GM19240 (cell line): Measurements from ENCODE around the gene ARTN.
A peak's percentile ranks its signal among the peaks of the same experiment; 100 is the strongest.

Source experiments
- DNase-seq: peaks from one replicate; pipeline ENCODE4 v3.0.0; 2011; ENCODE audit warnings: low spot score; ENCODE audit not compliant: insufficient read length

Gene ARTN

GRCh38 chr1:43924516-43924915 is 9.1 kb upstream of the ARTN start:
- DNase-seq = no peak

DNA sequence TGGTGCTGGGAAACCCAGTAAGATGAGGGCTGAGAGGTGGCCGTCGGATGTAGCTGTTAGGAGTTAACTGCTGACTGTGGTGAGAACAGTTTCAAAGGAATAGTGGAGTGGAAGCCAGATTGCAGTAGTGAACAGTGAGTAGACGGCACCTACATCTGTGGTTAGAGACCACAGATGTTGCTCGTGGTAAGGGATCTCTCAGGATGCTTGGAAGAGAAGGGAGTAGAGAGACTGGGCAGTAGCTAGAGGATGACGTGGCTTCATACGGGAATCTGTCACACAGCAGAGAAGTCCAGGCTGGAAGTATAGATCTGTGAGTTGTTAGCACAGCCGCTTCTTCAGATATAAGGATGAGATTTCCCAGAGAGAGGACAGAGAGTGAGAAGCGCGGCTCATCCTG is 7.8 kb upstream of the ARTN start:
- DNase-seq = no peak

GRCh38 chr1:43930168-43930948 is 3.2 kb upstream of the ARTN start:
- peak; percentile 51 for DNase-seq

- DNase-seq = no peak
Observed at GRCh38 chr1:43930949-43931275, 2.7 kb upstream of the ARTN start.

- no peak for DNase-seq
Observed at GRCh38 chr1:43931711-43932660, 1.6 kb upstream of the ARTN start.

DNA sequence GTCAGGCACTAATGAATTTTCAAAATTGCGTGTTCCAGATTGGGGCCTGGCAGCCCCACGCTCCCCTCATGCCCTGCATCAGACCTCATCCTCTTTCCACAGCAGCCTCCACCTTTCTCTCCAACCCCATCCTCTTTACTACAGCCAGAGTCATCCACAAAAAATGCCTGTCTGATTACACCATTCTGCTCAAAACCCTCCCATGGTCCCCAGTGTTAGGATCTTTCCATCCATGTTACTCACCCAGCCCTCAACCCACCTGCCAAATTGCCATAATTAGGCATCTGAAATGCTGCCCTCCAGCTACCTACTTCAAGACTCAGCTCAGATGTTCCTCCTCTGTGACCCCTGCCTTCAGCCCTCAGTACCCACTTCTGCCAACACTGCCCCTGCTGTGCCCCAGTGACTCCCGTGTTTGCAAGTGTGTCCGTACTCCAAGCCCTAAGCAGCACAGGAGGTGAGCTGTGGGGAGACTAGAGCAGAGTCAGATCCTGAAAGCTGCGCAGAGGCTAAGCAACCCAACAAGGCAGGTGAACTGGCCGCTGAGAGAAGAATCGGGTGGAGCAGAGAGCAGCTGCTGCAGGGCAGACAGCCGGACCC is 715 bp upstream of the ARTN start:
- no peak for DNase-seq

DNA sequence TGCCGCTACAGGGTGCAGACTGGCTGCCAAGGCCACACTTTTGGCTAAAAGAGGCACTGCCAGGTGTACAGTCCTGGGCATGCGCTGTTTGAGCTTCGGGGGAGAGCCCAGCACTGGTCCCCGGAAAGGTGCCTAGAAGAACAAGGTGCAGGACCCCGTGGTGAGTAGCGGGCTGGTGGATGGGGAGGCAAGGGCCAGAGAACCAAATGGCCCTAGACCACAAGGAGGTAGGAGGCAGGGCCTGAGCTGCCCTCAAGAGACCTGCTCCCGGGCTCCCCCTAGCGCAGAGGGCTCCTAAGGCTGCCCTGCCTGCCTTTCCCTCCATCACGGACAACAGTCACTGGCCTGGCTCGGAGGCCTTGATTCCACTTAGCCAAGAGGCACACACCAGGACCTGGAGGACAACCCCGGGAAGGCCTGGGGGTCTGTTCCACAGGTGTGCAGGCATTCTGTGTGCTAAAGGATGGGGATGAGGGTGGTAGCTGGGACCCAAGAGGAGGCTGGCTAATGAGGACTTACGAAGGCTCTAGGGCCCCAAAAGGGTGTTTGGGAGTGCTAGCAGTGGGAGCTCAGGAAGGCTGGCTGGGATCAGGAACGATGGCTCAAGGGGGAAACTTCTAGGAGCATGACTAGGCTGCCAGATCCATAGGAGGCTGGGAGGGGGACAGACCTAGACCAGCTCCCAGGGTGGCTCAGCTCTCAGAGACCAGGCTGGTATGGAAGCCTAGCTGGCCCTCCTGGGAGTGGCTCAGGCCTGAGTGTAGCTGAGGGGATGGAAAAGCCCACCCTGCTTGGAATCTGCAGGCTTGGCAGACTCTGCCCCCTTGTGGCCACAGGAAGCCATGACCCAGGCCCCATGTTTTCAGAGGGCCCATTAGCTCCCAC is 742 bp downstream of the ARTN start:
- DNase-seq = peak; percentile 81

- no peak for DNase-seq
Observed at GRCh38 chr1:43934986-43935324, 1.4 kb downstream of the ARTN start.

- no peak for DNase-seq
Observed at GRCh38 chr1:43935711-43936427, 2.3 kb downstream of the ARTN start.

DNA sequence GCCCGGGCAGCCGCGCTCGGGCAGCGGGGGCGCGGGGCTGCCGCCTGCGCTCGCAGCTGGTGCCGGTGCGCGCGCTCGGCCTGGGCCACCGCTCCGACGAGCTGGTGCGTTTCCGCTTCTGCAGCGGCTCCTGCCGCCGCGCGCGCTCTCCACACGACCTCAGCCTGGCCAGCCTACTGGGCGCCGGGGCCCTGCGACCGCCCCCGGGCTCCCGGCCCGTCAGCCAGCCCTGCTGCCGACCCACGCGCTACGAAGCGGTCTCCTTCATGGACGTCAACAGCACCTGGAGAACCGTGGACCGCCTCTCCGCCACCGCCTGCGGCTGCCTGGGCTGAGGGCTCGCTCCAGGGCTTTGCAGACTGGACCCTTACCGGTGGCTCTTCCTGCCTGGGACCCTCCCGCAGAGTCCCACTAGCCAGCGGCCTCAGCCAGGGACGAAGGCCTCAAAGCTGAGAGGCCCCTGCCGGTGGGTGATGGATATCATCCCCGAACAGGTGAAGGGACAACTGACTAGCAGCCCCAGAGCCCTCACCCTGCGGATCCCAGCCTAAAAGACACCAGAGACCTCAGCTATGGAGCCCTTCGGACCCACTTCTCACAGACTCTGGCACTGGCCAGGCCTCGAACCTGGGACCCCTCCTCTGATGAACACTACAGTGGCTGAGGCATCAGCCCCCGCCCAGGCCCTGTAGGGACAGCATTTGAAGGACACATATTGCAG is 3.0 kb downstream of the ARTN start:
- DNase-seq = no peak

- DNase-seq = no peak
Observed at GRCh38 chr1:43937179-43937865, 3.7 kb downstream of the ARTN start.

GRCh38 chr1:43938383-43938782 is 4.8 kb downstream of the ARTN start:
- no peak for DNase-seq

DNA sequence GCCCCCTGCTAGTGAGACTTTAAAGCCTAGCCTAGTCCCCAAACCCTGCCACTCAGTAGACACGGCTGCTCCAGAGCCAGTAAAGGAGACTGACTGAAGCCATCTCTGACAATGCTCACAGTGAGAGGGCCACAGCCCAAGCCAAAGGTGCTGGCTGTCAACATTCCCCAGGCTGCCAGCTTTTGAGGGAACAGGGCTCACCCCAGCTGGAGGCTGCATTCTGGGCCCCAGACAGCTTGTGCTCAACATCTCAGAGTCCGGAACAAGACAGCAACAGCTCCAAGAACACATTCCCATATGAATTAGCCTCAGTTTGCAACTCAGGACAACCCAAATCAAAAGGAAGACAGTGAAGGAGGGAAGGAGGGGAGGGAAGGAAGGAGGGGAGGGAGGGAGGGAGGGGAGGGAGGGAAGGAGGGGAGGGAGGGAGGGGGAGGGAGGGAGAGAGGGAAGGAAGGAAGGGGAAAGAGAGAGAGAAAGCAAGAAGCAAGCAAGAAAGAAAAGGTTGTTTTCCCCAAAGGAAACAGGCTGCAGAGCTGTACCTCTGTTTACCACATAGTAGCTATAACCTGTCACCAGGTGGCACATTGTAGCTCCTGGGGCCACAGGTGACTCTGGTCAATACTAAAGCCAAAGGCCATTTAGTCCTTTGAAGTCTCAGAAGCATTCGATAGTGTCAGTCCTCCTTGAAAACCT is 5.4 kb downstream of the ARTN start:
- DNase-seq = no peak

GRCh38 chr1:43942411-43942810 is 8.8 kb downstream of the ARTN start:
- no peak for DNase-seq

DNA sequence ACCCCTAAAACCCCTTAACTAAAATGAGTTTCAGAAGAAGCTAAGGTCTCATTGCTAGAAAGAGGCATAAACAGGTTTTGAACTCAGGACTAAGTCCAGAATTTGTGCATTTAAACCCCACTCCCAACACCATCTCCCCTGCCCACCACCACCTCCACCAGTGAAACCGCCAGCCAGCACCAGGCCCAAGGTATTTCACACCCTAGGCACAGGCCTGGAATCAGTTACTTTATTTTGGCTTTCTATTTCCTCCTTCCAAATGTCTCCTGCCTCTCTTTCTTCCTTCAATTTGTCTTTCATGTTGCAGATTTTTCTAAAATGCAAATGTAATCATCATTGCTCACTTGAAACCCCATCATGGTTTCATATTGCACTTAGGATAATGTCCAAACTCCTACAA is 11.3 kb downstream of the ARTN start:
- no peak for DNase-seq

DNA sequence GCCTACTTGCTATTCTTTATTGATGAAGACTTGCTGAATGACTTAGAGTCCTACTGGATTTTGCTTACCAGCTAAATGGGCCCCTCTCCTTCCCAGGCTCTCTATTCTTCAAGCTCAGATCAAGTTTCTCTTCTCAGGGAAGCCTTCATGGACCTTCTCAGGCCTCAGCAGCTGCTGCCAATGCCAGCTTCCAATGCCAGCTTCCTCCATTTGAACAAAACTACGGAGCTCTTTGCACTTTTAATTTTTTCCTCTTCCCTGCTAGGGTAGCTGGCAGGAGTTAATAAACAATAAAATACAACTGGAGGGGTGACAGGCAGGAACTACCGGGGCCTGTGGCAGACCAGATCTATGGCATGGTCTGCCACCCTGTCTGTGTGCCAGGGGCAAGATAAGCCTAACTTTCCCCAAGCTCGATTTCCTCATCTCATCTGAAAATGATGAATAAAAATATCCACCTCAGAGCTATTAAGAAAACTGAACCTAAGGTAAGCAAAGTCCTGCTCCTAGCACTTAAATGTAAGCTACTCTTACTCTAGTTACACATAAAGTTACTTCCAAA is 12.2 kb downstream of the ARTN start:
- DNase-seq = no peak

DNA sequence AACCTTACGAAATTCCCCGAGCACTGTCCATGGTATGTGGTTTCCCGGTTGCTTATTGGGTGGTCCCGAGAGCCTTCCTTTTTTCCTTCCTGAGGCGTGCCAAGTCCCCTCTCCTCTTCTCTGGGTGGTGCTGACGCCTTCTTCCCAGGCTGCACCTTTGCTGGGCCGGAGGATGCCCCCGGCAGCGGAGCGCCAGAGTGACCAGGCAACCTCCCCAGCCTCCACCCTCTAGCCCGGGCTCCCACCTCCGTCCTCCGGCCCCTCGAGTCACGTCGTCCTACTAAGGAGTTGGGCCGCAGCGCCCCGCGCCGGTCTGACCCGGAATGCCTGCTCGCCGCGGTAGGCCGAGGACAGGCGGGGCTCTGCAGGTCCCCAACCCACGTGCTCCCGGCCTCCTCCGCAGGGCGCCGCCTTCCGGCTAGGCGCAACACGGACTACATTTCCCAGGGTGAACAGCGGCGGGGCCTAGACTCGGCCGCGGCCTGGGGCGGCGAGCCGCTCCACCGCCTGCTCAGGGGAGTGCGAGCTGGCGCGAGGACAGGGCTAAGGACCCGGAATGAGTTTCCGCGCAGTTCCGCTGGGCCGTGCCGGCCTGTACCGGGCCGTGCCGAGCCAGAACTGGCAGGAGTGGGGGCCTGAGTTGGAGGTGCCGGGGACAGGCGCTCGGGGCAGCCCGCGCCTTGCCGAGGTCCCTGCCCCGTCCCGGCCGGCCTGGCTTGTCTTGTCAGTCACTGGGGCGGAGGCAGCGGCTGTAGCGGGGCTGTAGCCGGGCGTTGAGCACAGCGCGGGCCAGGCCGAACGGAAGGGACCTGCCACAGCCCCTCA is 12.8 kb downstream of the ARTN start, which contains the start of gene IPO13:
Gene IPO13 (plus strand): TSS at position 715 of the 825 bp plus-strand sequence. CDS start 651 bp downstream, outside the sequence.
- peak; percentile 99 for DNase-seq
